Renal cortical epithelial cell (primary cell): ENCODE measurements around the gene PDE8B. TPM values are rescaled to one million over a fixed set of nuclear protein-coding genes. Genes with fewer than 3 reads are reported as not detected.

Experiments used
- DNase-seq: peaks from one replicate; pipeline ENCODE4 v3.0.0-alpha.2; 2011; ENCODE audit warnings: low read depth
- total RNA-seq: library from RNA; depleted of rRNA; stranded (reverse); fragments of >200 nt; gene quantifications from 2 replicates; pipeline ENCODE4 v1.2.3, GENCODE V29; 2014

The PDE8B gene
- total RNA-seq, 1 donor from 2014 or later: 0.05 TPM

DNA sequence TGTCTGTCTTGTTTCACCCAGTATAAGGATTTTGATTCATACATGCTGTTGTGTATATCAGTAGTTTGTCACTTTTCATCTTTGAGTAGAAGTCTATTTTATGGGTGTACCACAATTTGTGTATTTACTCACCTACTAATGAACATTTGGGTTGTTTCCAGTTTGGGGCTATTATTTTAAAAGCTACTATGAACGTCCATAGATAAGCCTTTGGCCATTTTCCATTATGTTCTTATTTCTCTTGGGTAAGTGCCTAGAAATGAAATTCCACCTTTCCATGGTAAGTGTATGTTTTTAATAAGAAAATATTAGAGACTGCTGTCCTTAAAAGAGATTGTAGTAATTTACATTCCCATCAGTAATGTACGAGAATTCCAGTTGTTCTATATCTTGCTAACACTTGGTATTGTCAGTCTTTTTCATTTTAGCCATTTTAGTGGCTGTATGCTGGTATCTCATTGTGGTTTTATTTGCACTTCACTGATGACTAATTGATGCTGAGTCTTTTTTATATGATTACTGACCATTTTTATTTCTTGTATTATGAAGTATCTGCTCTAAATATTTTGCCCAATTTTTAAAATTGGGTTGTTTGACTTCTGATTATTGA lies 17.9 kb upstream of the PDE8B start:
- DNase-seq: no peak

DNA sequence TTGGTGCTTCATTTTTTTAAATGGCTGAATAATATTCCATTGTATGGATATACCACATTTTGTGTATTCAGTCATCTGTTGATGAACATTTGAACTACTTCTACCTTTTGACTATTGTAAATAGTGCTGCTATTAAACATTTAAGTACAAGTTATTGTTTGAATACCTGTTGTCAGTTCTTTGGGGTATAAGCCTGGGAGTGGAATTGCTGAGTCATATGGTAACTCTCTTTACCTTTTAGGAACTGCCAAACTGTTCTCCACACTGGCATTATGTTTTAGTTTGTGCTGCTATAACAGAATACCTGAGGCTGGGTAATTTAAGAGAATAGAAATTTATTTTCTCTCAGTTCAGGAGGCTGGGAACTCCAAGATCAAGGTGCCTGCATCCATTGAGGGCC lies 15.7 kb upstream of the PDE8B start:
- no peak for DNase-seq

DNA sequence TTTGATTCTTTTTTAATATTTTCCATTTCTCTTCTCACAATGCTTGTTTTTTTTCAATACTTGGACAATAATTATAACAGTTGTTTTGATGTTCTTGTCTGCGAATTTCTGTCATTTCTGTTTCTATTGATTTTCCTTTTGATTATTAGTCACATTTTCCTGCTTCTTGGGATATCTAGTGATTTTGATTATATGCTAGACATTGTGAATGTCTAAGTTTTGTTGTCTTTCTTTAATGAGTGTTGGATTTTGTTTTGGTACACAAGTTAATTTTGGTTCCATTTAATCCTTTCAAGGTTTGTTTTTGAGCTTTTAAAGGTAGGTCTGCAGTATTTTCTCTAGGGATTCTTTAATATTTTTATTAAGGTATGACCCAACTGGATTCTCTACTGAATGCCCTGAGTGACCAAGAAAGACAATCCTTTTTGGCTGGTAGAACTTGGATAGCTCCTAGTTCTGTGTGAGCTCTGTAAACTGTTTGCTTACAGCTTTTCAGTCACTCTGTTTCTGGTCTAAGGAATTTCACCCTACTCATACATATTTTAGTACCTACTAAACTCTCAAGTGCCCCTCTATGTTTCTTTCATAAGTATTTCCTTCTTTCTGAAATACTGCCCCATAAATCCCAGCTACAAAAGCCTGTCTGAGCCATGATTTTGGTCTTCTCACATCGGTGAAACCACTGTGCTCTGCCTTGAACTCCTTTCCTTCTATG lies 12.5 kb upstream of the PDE8B start:
- no peak for DNase-seq

DNA sequence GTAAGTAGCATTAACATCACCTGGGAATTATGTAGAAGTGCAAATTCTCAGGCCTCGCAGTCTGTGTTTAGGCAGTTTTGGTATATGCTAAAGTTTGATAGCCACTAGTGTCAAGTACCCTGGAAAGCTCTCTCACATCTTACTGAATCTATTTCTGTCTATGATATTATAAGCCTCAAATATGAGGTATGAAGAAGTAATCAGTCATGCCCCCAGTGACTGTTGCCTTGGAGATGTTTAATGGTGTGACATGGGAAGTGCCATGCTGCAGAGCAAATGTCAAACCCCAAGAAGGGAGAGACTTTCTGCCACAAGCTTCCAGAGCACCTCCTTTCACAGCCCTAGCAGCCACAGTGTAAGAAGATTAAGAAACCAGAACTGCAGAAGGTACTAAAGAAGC lies 9.8 kb upstream of the PDE8B start:
- no peak for DNase-seq

DNA sequence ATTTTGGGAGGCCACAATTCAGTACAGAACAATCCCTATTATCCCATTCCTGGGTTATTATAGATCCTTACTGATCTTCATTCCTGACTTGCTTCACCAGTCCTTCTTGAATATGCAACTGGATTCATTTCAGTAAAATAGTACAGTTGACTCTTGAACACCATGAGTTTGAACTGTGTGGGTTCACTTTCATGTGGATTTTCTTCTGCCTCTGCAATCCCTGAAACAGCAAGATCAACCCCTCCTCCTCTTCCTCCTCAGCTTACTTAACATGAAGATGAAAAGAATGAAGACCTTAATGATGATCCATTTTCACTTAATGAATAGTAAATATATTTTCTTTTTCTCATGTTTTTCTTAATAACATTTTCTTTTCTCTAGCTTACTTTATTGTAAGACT lies 8.3 kb upstream of the PDE8B start:
- DNase-seq: no peak

DNA sequence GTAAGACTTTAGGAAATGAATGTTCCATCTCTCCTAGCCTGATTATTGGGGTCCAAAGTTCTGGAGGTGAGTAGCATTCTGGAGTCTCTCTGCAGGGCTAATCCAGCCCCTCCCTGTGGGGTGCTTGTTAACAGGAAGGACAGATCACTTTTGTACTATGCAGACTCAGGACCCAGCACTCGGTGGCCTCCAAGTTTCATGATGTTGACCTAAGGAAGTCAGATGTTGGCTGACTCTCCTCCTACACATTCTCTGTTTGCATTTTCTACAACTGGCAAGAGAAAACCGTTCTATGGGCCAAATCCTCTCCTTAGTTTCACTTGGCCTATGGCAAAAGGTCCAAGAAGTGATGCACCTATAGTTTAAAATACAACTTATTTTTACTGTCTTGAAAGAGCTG lies 5.5 kb upstream of the PDE8B start:
- DNase-seq: no peak

DNA sequence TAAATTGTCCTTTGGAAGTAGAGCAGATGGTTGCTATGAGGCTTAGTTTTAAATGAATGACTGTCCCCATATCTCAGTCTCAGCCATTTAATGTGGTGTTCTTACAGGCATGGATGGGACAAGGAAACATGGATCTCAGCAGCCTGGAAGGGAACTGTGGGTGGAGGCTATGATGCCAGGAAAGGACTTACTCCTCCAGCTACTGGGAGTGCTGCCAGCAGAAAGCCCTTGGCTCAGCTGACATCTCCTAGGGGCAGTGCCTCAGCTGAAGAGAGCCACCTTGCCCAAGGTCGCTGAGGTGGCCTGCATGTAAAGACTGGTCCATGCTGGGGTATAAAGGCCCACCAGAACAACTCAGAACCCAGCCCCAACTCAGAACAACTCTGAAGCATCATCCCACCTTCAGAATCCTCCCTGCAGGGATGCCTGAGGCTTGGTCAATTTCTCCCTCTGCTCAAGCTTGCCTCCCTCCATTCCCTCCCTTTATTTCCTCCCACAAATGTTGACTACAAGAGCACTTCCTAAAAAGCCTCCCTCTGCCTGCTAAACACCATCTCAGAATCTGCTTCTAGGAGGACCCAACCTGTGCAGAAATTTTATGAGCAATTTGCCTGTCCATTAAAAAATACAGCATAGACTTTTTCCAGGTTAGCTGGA lies 1.8 kb upstream of the PDE8B start:
- no peak for DNase-seq

DNA sequence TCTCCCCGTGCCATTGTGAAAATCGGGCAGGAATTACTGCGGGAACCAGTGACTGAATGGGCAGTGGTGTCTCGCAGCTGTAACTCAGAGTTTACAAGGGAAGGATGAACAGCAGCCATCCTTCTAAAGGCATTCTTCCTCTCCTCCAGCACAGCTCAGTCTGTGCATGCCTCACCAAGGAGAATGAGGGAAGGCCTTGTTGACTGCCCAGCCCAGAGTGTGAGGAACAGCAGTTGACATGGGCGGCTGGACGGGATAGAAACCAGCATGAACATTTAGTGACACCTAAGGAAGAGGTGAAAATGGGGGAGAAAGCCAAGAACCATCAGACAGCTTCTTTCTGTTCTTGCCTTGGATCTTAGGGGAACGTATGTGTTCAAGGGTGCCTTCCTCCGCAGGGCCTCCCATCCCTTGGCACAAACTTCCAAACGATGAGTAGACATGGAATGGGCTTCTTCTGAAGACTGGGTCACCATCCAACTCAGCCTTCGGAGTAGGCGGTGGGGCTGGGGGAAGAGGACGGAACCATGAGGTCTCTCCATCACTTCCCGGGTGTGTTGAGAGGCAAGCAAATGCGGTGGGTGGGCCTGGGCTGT lies 887 bp upstream of the PDE8B start:
- no peak for DNase-seq

DNA sequence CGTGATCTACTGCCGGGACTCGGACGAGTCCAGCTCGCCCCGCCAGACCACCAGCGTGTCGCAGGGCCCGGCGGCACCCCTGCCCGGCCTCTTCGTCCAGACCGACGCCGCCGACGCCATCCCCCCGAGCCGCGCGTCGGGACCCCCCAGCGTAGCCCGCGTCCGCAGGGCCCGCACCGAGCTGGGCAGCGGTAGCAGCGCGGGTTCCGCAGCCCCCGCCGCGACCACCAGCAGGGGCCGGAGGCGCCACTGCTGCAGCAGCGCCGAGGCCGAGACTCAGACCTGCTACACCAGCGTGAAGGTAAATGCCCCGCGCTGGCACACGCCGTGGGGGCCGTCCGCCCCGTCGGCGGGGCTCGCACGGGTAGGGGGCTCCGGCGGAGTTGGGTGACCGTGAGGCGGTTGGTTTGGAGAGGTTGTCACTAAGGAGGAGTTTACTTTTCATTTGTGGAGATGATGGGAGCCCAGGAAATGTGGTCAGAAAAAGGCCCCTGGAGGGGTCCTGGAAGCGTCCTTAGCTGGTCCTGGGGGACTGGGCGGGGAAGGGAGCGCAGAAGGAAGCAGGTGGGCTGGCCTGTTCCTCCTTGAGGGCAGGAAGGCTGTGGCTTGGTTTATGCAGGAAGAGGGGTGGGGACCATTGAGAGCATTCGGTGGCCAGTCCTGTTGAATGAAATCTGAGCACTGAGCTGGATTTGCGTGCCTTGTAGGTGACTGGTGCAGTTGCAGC lies 647 bp downstream of the PDE8B start:
- peak; percentile 8 for DNase-seq

DNA sequence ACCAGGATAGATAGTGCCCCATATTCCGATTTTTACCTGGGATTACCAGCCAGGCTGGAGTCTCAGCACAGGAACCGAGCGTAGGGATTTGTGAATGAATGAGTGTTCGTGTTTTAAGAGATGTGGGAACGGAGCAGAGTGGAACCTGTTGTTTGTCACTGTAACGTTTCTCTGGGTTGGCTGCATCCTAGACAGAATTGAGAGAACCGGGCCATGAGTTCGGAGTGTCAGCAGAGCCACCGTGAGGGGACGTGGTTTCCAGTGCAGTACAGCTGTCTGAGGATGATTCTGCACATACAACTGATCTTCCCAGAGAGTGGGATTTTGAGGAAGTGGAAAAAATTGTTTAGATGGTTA lies 1.2 kb downstream of the PDE8B start:
- no peak for DNase-seq

DNA sequence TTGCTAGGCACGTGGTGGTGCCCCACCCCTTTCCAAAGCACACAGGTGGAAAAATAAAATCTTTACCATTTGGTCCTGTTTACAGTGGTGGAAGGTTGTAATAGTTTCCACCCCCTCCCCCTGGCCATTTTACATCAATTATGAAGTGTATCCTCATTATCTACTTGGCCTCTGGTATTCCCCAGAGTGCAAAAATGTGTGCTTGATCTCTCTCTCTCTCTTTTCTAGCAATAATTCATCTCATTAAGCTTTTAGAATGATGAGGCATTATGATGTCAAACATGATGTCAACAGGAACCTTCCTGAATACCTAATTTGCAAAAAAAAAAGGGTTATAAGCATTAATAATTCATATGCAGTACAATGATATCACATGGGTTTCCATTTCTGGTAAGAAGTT lies 3.1 kb downstream of the PDE8B start:
- no peak for DNase-seq

DNA sequence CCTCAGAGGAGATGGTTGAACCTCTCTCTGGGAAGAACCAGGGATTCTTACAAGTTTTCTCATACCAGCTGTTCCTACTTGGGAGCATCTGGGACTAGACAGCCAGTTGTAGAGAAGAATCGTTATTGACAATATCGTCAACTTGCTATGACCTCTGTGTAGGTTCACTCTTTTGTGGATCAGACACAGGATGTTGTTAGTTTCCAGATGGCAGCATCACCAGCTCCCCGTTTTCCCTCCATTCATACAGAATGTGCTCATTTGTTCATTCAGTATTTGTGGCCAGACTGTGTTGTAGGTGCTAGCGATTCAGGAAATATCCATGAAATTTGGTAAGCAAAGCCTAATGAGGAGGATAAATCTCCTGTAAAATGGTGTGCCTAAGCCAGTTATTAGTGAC lies 3.7 kb downstream of the PDE8B start:
- DNase-seq: no peak

DNA sequence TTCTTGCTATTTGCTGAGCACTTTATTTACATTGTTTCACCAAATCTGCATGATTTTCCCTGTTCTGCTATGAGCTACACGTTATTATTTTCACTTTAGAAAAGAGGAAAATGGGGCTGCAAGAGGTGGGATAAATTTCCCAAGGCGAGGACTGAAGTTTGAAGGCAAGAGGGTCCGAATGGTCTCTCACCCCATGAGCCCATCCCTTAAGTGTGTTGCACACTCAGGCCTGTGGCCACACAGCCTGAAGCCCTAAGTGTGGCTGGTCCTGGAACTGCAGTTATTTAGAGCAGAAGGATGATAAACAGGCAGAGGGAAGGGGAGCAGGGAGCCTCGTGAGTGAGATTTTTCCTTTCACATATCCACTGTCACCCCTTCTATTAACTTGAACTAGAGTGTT lies 7.8 kb downstream of the PDE8B start:
- no peak for DNase-seq

DNA sequence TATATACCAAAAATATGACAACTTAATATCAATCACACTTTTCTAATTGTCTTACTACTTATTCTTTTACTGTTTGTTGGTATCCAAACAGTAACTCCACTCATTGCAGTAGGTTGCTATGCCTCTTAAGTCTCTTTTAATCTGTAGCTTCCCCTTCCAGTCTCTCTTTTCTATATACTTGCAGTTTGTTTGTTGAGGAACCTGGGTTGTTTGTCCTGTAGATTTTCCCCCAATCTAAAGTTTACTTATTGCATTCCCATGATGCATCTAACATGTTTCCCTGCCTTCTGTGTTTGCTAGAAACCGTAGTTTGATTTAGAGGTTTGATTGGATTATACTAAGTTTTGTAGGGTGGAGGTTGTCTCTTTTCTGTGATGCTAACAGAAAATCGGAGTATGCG lies 10.6 kb downstream of the PDE8B start:
- DNase-seq: no peak

DNA sequence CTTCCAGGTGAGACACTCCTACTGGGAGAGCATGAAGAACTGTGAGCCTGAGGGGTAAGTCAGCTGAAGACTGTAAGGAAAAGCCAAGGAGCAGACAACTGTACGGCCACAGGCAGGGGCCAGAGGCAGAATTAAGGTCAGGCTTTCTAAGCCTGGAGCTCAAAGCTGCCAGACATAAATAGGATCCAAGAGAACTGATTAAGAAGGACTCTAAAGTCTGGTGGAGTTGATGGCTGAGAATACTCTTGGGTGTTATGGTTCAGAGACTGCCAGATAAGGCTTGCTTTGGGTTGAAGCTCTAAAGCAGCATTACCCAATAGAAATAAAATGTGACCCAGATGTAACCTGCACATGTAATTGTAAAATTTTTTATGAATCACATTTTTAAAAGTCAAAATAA lies 12.2 kb downstream of the PDE8B start:
- no peak for DNase-seq

DNA sequence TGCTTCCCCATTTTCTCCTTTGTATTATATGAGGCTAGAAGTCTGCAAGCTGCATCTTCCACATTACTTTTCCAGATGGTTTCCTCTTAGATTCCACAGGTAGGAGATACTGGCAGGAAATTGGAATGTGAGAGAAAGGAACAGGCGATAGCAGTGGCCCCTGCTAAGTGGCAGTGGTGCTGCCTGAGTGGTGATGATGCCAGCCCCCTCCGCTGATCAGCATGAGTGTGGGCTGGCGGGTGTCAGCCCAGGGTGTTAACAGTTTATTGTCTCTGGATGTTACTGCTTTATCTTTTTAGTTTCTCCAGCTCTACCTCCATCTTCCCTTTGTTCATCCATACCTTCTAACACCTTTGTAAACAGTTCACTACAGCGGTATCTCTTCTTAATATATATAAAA lies 13.2 kb downstream of the PDE8B start:
- DNase-seq: no peak

DNA sequence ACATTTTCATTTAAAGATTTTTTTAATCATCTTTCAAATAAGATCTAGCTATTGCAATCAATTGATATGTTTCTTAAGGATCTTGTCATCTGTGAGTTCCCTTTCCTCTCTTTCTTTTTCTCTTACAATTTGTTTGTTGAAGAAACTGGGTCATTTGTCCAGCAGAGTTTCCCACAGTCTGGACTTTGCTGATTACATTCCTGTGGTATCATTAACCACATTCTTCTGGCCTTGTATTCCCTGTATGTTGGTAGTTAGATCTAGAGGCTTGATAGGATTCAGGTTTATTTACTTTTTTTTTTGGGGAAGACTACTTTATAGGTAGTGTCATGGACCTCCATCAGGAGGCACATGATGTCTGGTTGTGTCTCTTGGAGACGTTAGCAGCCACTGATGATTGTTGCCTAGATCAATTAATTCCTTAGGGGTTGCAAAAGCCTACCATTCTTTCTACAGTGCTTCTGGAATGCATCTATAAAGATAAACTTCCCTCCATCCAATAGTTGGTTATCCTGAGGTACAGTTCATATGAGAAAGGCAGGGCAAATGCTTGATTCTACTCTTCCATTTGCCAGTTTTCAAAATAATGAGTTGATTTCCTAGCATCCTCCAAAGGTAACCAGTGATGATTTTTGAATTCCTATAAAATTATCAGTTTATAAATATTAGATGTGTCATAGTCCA lies 14.3 kb downstream of the PDE8B start:
- peak; percentile 77 for DNase-seq

DNA sequence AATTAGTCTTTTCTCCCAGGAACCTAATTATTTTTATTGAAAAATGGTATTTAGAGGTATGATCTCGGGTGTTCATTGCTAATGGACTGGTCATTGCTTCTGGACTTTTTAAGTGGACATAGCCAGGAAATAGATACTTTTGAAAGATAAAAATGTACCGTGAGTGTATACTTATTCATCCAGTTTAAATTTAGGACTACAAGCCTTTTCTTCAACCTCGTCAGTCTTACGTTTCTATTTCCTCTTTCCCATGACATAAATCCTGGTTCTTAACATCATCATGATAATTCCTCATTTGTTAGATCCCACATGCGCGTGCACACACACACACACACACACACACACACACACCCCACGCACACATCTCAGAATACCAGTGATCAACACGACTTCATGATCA lies 15.1 kb downstream of the PDE8B start:
- no peak for DNase-seq

DNA sequence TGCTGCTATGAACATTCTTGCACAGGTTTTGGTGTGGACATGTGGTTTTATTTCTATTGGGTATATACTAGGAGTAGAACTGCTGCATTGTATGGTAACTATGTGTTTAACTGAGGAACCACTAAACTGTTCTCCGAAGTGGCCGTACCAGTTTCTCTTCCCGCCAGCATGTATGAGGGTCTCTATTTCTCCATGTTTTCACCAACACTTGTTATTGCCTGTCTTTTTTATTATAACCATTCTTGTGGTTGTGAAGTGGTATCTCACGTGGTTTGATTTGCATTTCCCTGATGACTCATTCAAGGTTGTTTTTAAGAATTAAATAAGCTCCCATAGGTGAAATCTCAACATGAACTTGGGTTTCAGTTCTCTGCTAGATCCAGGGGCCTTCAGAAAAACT lies 19.4 kb downstream of the PDE8B start:
- DNase-seq: peak; percentile 7

DNA sequence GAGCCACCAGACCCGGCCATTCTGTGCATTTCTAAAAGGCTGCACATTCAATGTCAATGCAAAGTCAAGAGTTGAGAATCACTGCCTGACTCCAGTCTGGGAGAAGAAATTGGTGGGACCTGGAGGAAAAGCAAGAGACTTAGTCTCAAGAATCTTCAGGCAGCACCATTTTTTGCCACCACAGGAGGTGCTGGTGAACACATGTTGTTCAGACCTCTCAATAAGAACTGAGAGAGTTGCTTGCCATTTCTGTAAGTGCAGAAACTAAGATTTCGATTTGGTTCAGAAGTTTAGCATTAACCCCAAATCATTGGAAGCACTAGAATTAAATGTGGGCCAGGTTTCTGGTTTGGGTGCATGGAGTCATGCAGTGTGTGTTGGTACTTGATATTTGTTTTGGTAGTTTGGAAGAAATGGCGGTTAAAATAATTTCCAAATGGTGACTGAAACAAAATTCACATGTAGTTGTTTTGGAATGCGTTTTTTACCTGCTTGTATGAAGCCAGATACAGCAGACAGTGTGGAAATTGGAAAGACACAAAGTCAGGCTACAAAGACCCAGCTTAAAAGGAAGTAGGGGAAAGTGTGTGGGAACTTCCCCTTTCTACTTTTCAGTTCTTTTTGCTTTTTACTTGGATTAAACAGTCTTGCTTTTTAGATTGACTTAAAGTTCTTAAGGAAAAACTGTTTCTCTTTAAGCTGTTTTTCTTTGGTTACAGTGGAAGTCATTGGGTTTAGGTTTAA lies 20.4 kb downstream of the PDE8B start:
- DNase-seq: no peak

DNA sequence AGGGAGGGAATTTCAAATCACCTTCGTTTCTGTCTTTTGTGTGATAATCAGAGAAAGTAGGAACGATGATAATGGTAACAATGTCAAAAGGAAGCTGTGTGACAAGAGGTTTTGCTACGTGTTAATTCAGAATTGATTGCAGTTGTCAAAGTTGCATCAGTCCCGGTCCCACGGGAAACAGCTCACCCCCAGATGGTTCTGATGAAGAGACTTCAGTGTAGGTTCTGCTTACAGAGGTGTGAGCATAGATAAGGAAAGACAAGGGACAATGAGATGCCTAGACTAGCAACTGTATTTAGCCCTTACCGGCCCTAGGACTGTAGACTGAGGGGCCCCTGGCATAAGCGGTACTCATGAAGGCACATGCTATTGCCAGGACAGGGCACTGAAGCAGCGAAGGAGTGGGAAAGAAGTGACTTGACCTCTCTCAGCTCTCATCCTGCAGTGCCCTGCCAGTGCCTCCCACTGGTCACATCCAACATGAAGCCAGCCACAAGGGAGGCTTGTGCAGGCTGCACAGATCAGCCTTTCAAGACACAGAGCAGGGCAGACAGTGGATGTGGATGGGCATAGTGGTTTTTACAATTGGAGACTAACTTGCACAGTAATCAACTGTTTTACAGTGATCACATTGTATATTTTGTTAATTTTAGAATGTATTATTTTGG lies 21.1 kb downstream of the PDE8B start:
- DNase-seq: no peak
